Measurements from ENCODE around the gene IFITM1.
"Not testable (repeated sequence)": the region's sequence is repeated elsewhere in the genome, so short reads cannot be mapped to it uniquely, and the experiment has no call there.

GRCh38 chr11:314554-314875 is 675 bp downstream of the IFITM1 start:
- not testable (repeated sequence) for TF ChIP-seq CTCF (conservative IDR thresholded peaks at IDR 0.05 in 1 of 2, IDR thresholded peaks at IDR 0.05 in 1 of 2; ENCODE audit: low read depth in 1 of 2, low read length in 2 of 2); EZH2 (IDR thresholded peaks at IDR 0.05; ENCODE audit: low read length, missing control alignments)

Data from fibroblast of lung (primary cell).